Measurements from ENCODE around the gene CCDC106.

CCDC106 gene

GRCh38 chr19:55700813-55701212, 52.8 kb downstream of the CCDC106 start:
- no peak for DNase-seq

- no peak for DNase-seq
Observed at GRCh38 chr19:55702131-55702627, 54.2 kb downstream of the CCDC106 start.
